Measurements from ENCODE around the gene SYP.
A peak's percentile ranks its signal among the peaks of the same experiment; 100 is the strongest.
"Not testable (repeated sequence)": the region's sequence is repeated elsewhere in the genome, so short reads cannot be mapped to it uniquely, and the experiment has no call there.

Gene SYP

GRCh38 chrX:49153467-49153866, 46.5 kb downstream of the SYP start:
- DNase-seq (ENCODE audit: extremely low spot score) = no peak
- no peak for TF ChIP-seq CTCF (IDR thresholded peaks at IDR 0.05; ENCODE audit: control extremely low read depth, extremely low read depth, low read depth, missing control alignments)
- ChIA-PET CTCF (no interaction called here), POLR2A (no interaction called here)

GRCh38 chrX:49149291-49149690, 50.7 kb downstream of the SYP start:
- POLR2A ChIA-PET; DNase-seq (ENCODE audit: extremely low spot score): not testable (repeated sequence)
- CTCF ChIA-PET = interaction anchor here (1.2 to 1.6 kb wide), 2 partner anchors 14 to 17 kb away, joined by 3 to 4 read pairs; no protein-coding TSS in a partner anchor

GRCh38 chrX:49148390-49149100, 51.4 kb downstream of the SYP start:
- POLR2A ChIA-PET, CTCF ChIA-PET: not testable (repeated sequence)

GRCh38 chrX:49147936-49148335, 52.1 kb downstream of the SYP start:
- ChIA-PET POLR2A (no interaction called here), CTCF (no interaction called here)
- DNase-seq (ENCODE audit: extremely low spot score) = no peak

More at GRCh38 chrX:49148390-49149100, 51.4 kb downstream of the SYP start:
- DNase-seq (ENCODE audit: extremely low spot score) = not testable (repeated sequence)

GRCh38 chrX:49147282-49147681, 52.7 kb downstream of the SYP start:
- TF ChIP-seq CTCF (IDR thresholded peaks at IDR 0.05; ENCODE audit: control extremely low read depth, extremely low read depth, low read depth, missing control alignments) = no peak
- CTCF ChIA-PET = interaction anchor here (3.1 kb wide), 1 partner anchor 8 kb away, joined by 14 read pairs; no protein-coding TSS in a partner anchor
- DNase-seq (ENCODE audit: extremely low spot score) = no peak
- POLR2A ChIA-PET = no interaction called here

More at GRCh38 chrX:49147936-49148335, 52.1 kb downstream of the SYP start:
- TF ChIP-seq CTCF (IDR thresholded peaks at IDR 0.05; ENCODE audit: control extremely low read depth, extremely low read depth, low read depth, missing control alignments) = no peak

- POLR2A ChIA-PET = not testable (repeated sequence)
These were observed 56.8 kb downstream of the SYP start for GRCh38 chrX:49143154-49143553.

GRCh38 chrX:49142264-49142663, 57.7 kb downstream of the SYP start:
- POLR2A ChIA-PET; DNase-seq (ENCODE audit: extremely low spot score): not testable (repeated sequence)
- TF ChIP-seq CTCF (IDR thresholded peaks at IDR 0.05; ENCODE audit: control extremely low read depth, extremely low read depth, low read depth, missing control alignments) = peak; percentile 43
- CTCF ChIA-PET = interaction anchor here (0.7 to 3.0 kb wide), 4 partner anchors 9 to 29 kb away, joined by 3 to 17 read pairs (median 5); no protein-coding TSS in a partner anchor

More at GRCh38 chrX:49143154-49143553, 56.8 kb downstream of the SYP start:
- DNase-seq (ENCODE audit: extremely low spot score) = not testable (repeated sequence)
- CTCF ChIA-PET = interaction anchor here (0.8 to 3.0 kb wide), 3 partner anchors 12 to 14 kb away, joined by 3 to 17 read pairs (median 6); no protein-coding TSS in a partner anchor

- POLR2A ChIA-PET = no interaction called here
- no peak for DNase-seq (ENCODE audit: extremely low spot score)
- TF ChIP-seq CTCF (IDR thresholded peaks at IDR 0.05; ENCODE audit: control extremely low read depth, extremely low read depth, low read depth, missing control alignments) = no peak
- CTCF ChIA-PET = no interaction called here
These were observed 60.3 kb downstream of the SYP start for GRCh38 chrX:49139713-49140112.

All from GM10248 (cell line).